Endothelial cell of umbilical vein (primary cell): ENCODE results near the gene TSPAN1. TPM values are rescaled to one million over a fixed set of nuclear protein-coding genes. Genes with fewer than 3 reads are reported as not detected.

ENCODE experiments used
- BruUV-seq: library from RNA; stranded (reverse); fragments of 400-500 nt; replicated peaks from 2 replicates; lab custom pipeline; 2021; lab: Mats Ljungman, UMichigan
- CTCF ChIA-PET: fragments of 300-600, 350-600 bp; sonication (Branson Sonifier 250); formaldehyde crosslinking; loops from one replicate; lab custom pipeline; 2021; ENCODE audit warnings: antibody characterized with exemption, inconsistent platforms; lab: Charles Lee
- POLR2A ChIA-PET: fragments of 300-600, 350-600 bp; sonication (Branson Sonifier 250); formaldehyde crosslinking; loops from one replicate; lab custom pipeline; 2021; ENCODE audit warnings: antibody characterized with exemption, inconsistent platforms; lab: Charles Lee
- DNase-seq: peaks from one replicate; pipeline ENCODE4 v3.0.0-alpha.2; 2011; ENCODE audit warnings: low read depth, low spot score
- FAIRE-seq: peaks from 2 replicates; lab custom pipeline; 2011; peaks lifted over from hg19 to GRCh38; lab: Jason Lieb, UNC
- H2AFZ ChIP-seq: 2 replicates; pipeline ENCODE4 v1.6.0; 2012; ENCODE audit warnings: low read depth, low read length, control low read depth, inconsistent platforms
- H3K27ac ChIP-seq: 2 replicates; pipeline ENCODE4 v1.5.1; 2011; ENCODE audit warnings: low read depth, mild to moderate bottlenecking, control low read depth, low read length, moderate library complexity; ENCODE audit not compliant: insufficient read depth
- H3K27me3 ChIP-seq, 2 experiments: 2 replicates each; pipeline versions ENCODE4 v1.6.0 to v1.6.1; 2011; ENCODE audit warnings: low read length in 2 of 2, mixed read lengths in 1 of 2; ENCODE audit not compliant: control insufficient read depth in 2 of 2, insufficient read depth in 2 of 2
- H3K36me3 ChIP-seq, 2 experiments: 2 replicates in 1 of 2; 3 replicates in 1 of 2; pipeline ENCODE4 v1.5.1; 2011; ENCODE audit warnings: low read length in 2 of 2, mild to moderate bottlenecking in 1 of 2, moderate library complexity in 1 of 2; ENCODE audit not compliant: control insufficient read depth in 2 of 2, insufficient read depth in 2 of 2; ENCODE audit errors: extremely low read depth in 1 of 2
- H3K4me1 ChIP-seq: 3 replicates; pipeline ENCODE4 v1.5.1; 2011; ENCODE audit warnings: mild to moderate bottlenecking, low read length; ENCODE audit not compliant: control insufficient read depth, insufficient read depth; ENCODE audit errors: extremely low read depth
- H3K4me2 ChIP-seq: 2 replicates; pipeline ENCODE4 v1.6.1; 2011; ENCODE audit warnings: low read length, control low read depth, mixed read lengths; ENCODE audit not compliant: insufficient read depth
- H3K4me3 ChIP-seq, 3 experiments: fragments of 200-600 bp in 1 of 3; sonication (generic), shearing (Covaris generic) in 1 of 3; replicated peaks in 1 of 3; 2 replicates each; pipeline ENCODE4 v1.5.1; 2011 to 2016; ENCODE audit warnings: control low read depth in 3 of 3, low read length in 3 of 3, mild to moderate bottlenecking in 2 of 3, inconsistent platforms in 1 of 3, low read depth in 1 of 3, moderate library complexity in 1 of 3; ENCODE audit not compliant: insufficient read depth in 1 of 3
- H3K79me2 ChIP-seq: 2 replicates; pipeline ENCODE4 v1.6.0; 2012; ENCODE audit warnings: low read length, inconsistent platforms; ENCODE audit not compliant: control insufficient read depth, insufficient read depth
- H3K9ac ChIP-seq: replicated peaks from 2 replicates; pipeline ENCODE3; 2011; ENCODE audit warnings: low read length, control low read depth; ENCODE audit not compliant: insufficient read depth; ENCODE audit errors: extremely low read depth
- H3K9me1 ChIP-seq: replicated peaks from 3 replicates; pipeline ENCODE4 v1.6.0; 2011; ENCODE audit warnings: mild to moderate bottlenecking, low read length; ENCODE audit not compliant: control insufficient read depth, insufficient read depth; ENCODE audit errors: extremely low read depth
- H3K9me3 ChIP-seq: replicated peaks from 2 replicates; pipeline ENCODE4 v1.5.1; 2012; ENCODE audit warnings: low read length, inconsistent platforms; ENCODE audit not compliant: control insufficient read depth, insufficient read depth
- H4K20me1 ChIP-seq: replicated peaks from 2 replicates; pipeline ENCODE3; 2011; ENCODE audit warnings: mild to moderate bottlenecking, low read length; ENCODE audit not compliant: control insufficient read depth, insufficient read depth; ENCODE audit errors: extremely low read depth
- EZH2 ChIP-seq: IDR thresholded peaks from 2 replicates; pipeline ENCODE4 v1.6.1; 2012; ENCODE audit warnings: borderline replicate concordance, low read depth, mild to moderate bottlenecking, moderate library complexity, low read length, inconsistent platforms; ENCODE audit not compliant: severe bottlenecking
- FOS ChIP-seq: IDR thresholded peaks from 2 replicates; pipeline ENCODE4 v1.6.1; 2011; ENCODE audit warnings: mild to moderate bottlenecking, low read length, moderate library complexity, borderline replicate concordance; ENCODE audit not compliant: insufficient read depth
- GATA2 ChIP-seq: IDR thresholded peaks from 2 replicates; pipeline ENCODE4 v1.7.0; 2011; ENCODE audit warnings: low read depth, mild to moderate bottlenecking, moderate library complexity, mixed read lengths, low read length; ENCODE audit not compliant: insufficient read length, insufficient read depth
- JUN ChIP-seq: IDR thresholded peaks from 2 replicates; pipeline ENCODE4 v1.6.1; 2011; ENCODE audit warnings: borderline replicate concordance, low read depth; ENCODE audit not compliant: insufficient read length, insufficient read depth
- MYC ChIP-seq: IDR thresholded peaks from one replicate; pipeline ENCODE4 v1.6.1; 2011; ENCODE audit warnings: mild to moderate bottlenecking, low read depth, low read length
- POLR2A ChIP-seq: IDR thresholded peaks from 2 replicates; pipeline ENCODE4 v1.6.1; 2012; ENCODE audit warnings: low read depth, mild to moderate bottlenecking, control low read depth, low read length
- POLR2AphosphoS5 ChIP-seq: IDR thresholded peaks from 2 replicates; pipeline ENCODE4 v1.6.1; 2012; ENCODE audit warnings: low read depth, mild to moderate bottlenecking, control low read depth, low read length, moderate library complexity; ENCODE audit not compliant: insufficient read depth
- dilution Hi-C: fragments of 300-500 bp; cut with MboI; formaldehyde crosslinking; loops from one replicate; pipeline ENCODE4 v1.15.0; 2019; ENCODE audit warnings: low sequenced_read_pairs; ENCODE audit not compliant: extremely low pct_ligation_motif_present
- intact Hi-C: fragments of 100-400 bp; cut with micrococcal nuclease; formaldehyde crosslinking; loops from one replicate; pipeline ENCODE4 v1.10.0; 2022
- polyA plus RNA-seq, 4 experiments: library from polyadenylated mRNA; depleted of rRNA in 3 of 4; stranded (reverse) in 3 of 4; unstranded in 1 of 4; fragments of >200 nt; gene quantifications; 2 replicates each; pipeline versions ENCODE4 v1.2.1 to v1.2.3, GENCODE V29; 2011 to 2012; ENCODE audit warnings: missing spikeins in 1 of 4
- total RNA-seq: library from RNA; stranded (reverse); gene quantifications from 2 replicates; pipeline ENCODE4 v1.2.3, GENCODE V29; 2021
- TF ChIP-seq, protein P1 (sequence below), 2 donors: IDR thresholded peaks; 1 replicate in 1 of 2; 2 replicates in 1 of 2; pipeline ENCODE4 v1.5.1; 2011; ENCODE audit warnings: low read length in 2 of 2, mild to moderate bottlenecking in 2 of 2, moderate library complexity in 2 of 2, control low read depth in 1 of 2, inconsistent platforms in 1 of 2, low read depth in 1 of 2; ENCODE audit not compliant: insufficient read depth in 1 of 2; ENCODE audit errors: extremely low read depth in 1 of 2
- TF ChIP-seq, protein P2 (sequence below): IDR thresholded peaks from 2 replicates; pipeline ENCODE4 v1.6.1; 2011; ENCODE audit not compliant: insufficient read depth, insufficient read length

The TSPAN1 gene
- total and polyA plus RNA-seq, 2 donors (not counting 3 experiments of a cell fraction or from before 2014, with no cell fraction given), result 0.65 to 0.88 TPM

- H3K27ac ChIP-seq, result no peak overlapping the region
- H3K4me2 ChIP-seq, result no peak overlapping the region
- dilution Hi-C loops (no loop called here), intact Hi-C loops (loop anchor here (5.0 to 10.0 kb wide), 2 partner anchors 328 to 535 kb away; partner anchors contain the start of genes GPBP1L1 and TMEM69)
- no TSS peak for BruUV-seq
- DNase-seq (no peak), FAIRE-seq (no peak)
- no peaks in the 10 kb centered on the region for H3K79me2 ChIP-seq
- POLR2A ChIA-PET, result interaction anchor here (0.6 kb wide), 1 partner anchor 10 kb away, joined by 5 read pairs; no protein-coding TSS in a partner anchor
- no peak overlapping the region for H2AFZ ChIP-seq
- H4K20me1 ChIP-seq, result no peaks in the 10 kb centered on the region
- TF ChIP-seq GATA2 (no peak), JUN (no peak), EZH2 (no peak), POLR2AphosphoS5 (no peak), MYC (no peak), FOS (no peak), POLR2A (no peak)
- TF ChIP-seq, protein P1, sequence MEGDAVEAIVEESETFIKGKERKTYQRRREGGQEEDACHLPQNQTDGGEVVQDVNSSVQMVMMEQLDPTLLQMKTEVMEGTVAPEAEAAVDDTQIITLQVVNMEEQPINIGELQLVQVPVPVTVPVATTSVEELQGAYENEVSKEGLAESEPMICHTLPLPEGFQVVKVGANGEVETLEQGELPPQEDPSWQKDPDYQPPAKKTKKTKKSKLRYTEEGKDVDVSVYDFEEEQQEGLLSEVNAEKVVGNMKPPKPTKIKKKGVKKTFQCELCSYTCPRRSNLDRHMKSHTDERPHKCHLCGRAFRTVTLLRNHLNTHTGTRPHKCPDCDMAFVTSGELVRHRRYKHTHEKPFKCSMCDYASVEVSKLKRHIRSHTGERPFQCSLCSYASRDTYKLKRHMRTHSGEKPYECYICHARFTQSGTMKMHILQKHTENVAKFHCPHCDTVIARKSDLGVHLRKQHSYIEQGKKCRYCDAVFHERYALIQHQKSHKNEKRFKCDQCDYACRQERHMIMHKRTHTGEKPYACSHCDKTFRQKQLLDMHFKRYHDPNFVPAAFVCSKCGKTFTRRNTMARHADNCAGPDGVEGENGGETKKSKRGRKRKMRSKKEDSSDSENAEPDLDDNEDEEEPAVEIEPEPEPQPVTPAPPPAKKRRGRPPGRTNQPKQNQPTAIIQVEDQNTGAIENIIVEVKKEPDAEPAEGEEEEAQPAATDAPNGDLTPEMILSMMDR (IDR thresholded peaks at IDR 0.05; ENCODE audit: extremely low read depth in 1 of 2, insufficient read depth in 1 of 2, low read depth in 1 of 2, low read length in 2 of 2), result no peak
- TF ChIP-seq, protein P2, sequence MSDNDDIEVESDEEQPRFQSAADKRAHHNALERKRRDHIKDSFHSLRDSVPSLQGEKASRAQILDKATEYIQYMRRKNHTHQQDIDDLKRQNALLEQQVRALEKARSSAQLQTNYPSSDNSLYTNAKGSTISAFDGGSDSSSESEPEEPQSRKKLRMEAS, result no peak
- CTCF ChIA-PET, result interaction anchor here (0.6 to 2.0 kb wide), 5 partner anchors 10 to 180 kb away, joined by 3 to 12 read pairs (median 3); no protein-coding TSS in a partner anchor
- no peaks in the 10 kb centered on the region for H3K9me1 ChIP-seq
- no peak overlapping the region for H3K9ac ChIP-seq
- H3K4me3 ChIP-seq, result no peak overlapping the region
- no peaks in the 10 kb centered on the region for H3K9me3 ChIP-seq
- H3K4me1 ChIP-seq, result peaks cover 2% of the 10 kb centered on the region
- H3K36me3 ChIP-seq, result no peaks in the 10 kb centered on the region
- H3K27me3 ChIP-seq, result no peaks in the 10 kb centered on the region
Measured at GRCh38 chr1:46219551-46220520, 44.9 kb downstream of the TSPAN1 start.
